CD4-positive, alpha-beta T cell treated with Interferon alpha-2 for 1 hour (primary cell): ENCODE measurements around the gene MAP4K4.
"Not testable (repeated sequence)": the region's sequence is repeated elsewhere in the genome, so short reads cannot be mapped to it uniquely, and the experiment has no call there.

ENCODE experiments used
- DNase-seq, 2 donors: peaks; one replicate each; pipeline ENCODE4 v3.0.0-alpha.2; 2020 to 2022

MAP4K4 gene

DNA sequence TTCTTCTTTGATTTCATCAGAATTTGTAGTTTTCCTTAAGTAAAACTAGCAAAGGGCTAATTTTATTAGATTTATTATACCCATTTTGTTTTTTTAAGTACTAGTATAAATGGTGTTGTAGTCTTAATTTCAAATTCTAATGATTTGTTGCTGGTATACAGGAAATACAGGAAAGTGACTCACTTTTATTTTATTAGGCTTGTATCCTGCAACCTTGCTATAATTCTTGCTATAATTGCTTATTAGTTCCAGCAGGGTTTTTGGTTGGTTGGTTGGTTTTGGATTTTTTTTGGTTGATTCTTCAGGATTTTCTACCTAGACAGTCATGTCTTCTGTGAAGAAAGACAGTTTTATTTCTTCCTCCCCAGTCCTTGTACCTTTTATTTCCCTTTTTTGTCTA, 183.6 kb downstream of the MAP4K4 start:
- DNase-seq, result no peak

DNA sequence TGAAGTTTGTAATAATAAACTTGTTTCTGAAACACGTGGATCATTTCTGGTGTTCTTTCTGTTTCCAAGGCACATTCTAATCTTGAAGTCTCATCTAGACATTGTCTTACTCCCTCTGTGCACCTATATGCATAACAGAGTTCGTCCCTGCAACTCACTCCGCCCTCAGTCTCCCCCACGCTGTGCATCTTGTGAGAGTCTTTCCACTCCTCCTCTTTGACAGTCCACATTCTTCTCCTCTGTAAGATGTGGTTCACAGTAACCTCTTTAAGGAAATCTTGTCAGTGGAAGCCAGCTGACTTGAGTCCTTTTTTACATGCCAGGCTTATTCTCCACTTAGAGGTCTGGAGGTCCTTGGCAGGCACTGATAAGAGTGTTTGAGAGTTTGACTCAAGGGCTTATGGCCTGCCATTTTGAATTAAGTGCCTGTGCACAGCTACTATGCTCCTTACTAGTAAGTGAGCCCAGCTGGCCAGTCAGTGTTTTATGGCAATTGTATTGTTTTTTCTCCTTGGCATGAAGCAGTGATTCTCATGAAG, 185.3 kb downstream of the MAP4K4 start:
- DNase-seq, result no peak

DNA sequence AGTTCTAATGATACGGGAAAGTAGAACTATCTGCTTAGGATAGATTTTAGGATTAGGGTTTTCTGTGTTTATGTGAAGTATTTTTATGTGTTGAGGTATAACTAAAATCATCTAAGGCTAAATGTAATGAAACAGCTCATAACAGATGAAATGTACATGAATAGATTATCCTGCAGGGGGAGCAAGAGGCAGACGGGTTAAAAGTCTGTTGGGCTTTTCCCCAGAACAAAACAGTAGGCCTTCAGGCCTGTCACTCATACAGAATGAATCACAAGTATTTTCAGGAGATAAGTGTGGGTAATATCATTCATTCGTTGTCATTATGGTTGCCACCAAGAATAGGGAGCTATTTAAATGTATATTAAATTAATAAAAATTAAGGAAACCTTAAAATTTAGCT, 186.4 kb downstream of the MAP4K4 start:
- DNase-seq, result peak; percentile 14 to 54

DNA sequence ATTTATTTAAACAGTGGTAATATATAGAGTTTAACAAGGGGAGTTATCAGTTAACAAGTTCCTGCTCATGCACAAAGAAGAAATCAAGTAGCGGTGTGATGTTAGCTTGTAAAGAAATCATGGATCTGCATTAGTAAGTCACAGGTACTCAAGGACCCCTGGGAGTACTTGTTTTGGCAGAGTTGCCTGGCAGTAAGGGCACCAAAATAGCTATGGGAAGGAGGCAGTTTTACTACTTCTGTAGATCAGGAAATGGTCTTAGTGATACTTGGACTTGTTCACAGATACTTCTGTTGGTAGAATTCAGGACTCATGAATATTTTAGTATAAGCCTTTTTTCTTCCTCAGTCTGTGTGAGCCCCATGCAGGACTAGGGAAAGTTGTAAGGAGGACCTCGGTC, 186.9 kb downstream of the MAP4K4 start:
- DNase-seq, result no peak

DNA sequence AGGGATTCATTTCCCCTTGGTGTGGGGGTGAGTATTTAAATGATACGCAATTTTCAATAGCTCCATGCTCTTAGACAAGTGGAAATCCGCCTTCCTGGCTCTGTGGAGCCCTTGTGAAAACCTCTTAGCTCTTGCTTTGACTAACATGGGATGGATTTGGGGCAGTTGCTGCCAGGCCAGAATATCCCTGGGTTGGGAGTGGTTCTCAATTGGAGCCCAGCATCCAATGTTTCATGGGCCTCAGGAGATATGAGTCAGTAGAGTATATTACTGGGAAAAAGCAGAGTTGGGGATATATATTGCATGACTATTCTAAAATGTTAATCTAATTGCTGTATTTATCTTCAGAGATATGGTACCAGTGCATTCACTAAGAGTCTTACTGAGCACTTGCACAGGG, 189.8 kb downstream of the MAP4K4 start:
- DNase-seq, result no peak

DNA sequence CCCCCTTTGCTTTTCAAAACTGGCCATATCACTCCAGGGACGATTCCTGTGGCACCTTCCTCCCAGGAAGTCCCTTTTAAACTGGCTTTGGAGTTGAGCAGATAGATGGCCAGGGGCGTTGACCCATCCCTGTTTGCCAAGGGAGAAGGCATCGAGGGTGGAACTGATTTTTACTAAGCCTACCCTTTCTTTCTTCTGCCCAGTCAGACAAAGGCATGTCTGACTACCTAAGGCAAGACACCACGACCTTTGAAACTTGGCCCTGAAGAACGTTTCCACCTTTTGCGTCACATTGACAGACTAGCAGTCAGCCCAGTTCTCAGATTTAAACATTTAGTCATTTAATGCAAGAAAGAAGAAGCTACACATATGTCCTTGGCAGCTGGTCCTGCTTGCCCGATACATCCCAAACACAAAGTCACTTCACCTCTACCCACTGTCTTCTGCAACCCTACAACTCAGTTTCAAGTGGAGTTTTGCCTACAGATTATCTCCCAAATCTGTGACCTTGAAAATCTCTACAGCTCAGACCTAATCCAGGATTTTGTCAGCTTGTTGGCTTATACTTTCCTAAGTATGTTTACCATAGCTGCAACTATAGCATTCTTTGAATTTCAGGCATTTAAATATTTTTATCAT, 192.1 kb downstream of the MAP4K4 start:
- no peak for DNase-seq

DNA sequence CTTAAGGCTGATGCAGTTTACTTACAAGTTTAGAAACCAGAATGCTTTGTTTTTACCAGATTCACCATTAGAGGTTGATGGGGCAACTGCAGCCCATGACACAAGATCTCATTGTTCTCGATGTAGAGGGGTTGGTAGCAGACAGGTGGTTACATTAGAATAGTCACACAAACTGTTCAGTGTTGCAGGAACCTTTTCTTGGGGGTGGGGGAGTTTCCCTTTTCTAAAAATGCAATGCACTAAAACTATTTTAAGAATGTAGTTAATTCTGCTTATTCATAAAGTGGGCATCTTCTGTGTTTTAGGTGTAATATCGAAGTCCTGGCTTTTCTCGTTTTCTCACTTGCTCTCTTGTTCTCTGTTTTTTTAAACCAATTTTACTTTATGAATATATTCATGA, 194.9 kb downstream of the MAP4K4 start:
- no peak for DNase-seq

DNA sequence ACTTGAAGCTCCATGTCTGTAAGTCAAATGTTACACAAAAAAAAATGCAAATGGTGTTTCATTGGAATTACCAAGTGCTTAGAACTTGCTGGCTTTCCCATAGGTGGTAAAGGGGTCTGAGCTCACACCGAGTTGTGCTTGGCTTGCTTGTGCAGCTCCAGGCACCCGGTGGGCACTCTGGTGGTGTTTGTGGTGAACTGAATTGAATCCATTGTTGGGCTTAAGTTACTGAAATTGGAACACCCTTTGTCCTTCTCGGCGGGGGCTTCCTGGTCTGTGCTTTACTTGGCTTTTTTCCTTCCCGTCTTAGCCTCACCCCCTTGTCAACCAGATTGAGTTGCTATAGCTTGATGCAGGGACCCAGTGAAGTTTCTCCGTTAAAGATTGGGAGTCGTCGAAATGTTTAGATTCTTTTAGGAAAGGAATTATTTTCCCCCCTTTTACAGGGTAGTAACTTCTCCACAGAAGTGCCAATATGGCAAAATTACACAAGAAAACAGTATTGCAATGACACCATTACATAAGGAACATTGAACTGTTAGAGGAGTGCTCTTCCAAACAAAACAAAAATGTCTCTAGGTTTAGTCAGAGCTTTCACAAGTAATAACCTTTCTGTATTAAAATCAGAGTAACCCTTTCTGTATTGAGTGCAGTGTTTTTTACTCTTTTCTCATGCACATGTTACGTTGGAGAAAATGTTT, 196.3 kb downstream of the MAP4K4 start:
- no peak for DNase-seq

DNA sequence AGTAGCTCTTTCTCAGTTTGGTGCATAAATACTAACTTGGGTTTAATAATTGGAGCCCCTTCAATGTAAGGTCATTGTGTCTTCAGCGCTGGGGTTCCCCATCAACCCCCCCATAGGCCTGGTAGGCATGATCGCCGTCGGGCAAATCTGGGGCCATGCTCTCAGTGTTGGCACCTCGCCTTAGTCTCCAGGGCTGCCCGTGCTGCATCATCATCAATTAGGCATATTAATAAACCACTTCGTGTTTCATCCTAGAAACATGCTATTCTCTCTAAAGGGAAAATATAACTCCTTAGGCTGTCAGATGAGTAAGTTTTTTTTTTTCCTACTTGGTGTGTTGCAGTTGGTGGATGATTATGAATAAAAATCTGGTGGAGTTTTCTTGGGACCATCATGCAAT, 197.5 kb downstream of the MAP4K4 start:
- DNase-seq, result no peak

DNA sequence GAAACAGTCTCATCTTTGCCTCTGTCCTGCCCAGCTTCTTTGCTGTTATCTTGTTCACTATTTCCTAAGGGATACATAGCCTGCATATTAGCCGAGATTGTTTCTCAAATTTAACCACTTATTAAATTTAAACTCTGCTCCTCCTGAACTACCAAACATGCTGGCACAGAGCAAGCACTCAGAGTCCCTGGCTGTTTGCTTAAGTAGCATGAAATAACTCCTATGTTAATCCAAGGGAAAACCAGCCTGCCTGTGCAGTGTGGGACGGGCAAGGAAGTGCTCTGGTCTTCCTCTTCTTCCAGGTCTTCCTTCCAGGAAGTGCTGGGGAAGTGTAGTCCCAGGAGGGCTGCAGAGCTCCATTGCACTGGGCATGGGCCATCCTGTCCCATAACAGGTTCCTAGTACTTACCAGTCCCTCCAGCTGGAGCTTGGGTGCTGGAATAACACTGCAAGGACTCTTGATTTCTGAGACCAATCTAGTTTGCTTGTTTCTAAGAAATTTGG, 198.4 kb downstream of the MAP4K4 start:
- no peak for DNase-seq

DNA sequence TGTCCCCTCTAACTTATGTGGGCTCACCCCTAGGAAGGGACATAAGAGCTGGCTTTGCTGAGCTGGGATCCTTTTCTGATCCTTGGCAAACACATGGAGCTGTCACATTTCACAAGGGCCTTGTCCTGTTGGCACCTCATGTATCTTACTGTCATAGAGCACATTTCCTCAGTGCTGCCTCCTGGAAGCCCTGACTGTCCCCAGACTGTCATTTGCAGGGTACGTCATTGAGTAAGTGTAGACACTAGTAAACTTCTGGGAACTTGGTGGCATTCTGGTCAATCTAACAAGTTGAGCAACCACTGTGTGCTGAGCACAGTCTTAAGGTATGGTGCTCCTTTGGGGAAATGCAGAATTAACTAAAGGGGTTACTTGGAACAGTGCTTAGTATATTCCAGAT, 199.8 kb downstream of the MAP4K4 start:
- DNase-seq, result no peak

DNA sequence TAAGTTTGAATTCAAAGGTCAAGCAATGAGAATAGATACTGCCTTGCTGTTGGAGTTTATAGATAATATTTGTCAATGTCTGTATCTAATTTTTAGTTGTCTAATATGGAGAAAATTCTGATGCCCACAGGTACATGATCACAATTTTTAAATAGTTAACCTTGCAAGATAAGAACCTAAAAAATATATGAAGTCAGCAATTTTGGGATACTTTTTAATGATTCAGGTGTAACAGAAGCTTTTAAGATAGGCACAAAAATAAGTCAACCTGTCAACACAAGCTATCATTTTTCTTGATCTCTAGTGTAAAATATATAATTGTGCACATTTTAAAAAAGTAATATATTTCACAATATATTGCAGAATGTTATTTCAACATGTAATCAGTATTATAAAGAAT, 201.8 kb downstream of the MAP4K4 start:
- DNase-seq, result no peak

DNA sequence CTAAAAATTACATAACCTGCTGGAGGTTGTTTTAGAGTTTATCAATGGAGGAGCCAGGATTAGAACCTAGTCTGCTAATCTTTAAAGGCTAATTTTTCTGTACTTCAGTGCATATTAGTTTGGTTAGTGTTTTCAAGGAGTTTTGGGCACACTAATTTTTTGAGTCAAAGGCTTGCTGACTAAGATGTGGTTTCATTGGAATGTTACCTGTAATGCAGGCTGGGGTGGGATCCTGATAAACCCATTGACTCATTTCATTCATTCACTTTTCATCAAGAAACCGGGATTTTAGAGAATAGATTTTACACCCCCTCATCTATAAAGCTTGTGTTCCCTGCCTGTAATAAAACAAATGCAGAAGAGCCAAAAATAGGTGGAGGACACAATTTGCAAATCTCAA, 202.4 kb downstream of the MAP4K4 start:
- no peak for DNase-seq

DNA sequence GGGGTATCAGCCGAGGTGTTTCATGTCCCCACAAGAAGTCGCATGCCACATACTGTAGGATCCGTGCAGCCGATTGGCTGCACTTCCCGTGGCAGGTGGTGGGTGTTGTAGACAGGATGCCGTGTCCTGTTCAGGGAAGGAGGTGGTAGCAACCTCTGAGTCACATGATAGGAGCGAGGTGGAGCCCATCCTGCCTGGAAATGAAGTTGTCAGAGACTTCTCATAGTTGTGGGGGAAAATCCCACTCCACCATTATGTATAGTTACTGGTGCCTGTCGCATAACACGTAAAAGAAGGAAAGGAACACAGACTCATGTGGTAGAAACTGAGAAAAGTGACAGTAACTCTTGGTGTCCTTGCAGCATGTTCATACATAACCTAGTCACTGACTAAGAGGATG, 202.9 kb downstream of the MAP4K4 start:
- DNase-seq, result no peak

DNA sequence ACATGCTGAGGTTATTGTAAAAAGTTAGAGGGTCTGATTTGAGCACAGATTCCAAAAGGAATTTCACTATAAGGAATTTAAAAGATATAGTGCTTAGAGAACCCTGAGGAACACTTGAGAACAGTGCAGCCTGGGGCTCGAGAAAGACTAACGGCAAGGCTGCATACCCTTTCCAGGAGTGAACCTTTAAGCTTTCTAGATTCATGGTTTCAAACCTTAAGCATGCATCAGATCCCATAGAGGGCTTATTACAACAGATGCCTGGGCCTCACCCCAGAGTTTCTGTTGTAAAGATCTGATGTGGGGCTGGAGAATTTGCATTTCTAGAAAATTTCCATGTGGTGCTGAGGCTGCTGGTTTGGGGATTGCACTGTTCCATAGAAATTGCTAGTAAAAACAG, 203.7 kb downstream of the MAP4K4 start:
- no peak for DNase-seq

DNA sequence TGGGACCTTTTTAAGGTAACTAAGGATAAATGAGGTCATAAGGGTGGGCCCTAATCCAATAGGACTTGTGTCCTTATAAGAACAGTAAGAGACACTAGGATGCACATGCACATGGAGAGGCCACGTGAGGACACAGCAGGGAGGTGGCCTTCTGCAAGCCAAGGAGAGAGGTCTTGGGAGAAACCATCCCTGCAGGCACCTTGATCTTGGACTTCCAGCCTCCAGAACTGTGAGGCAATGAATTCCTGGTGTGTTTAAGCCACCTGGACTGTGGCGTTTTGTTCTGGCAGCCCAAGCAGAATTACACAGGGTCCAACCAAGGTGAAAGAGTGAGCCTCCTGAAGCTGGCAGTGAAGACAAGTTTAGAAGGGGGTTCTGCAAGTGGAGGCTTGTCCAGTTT, 204.7 kb downstream of the MAP4K4 start:
- DNase-seq, result no peak

DNA sequence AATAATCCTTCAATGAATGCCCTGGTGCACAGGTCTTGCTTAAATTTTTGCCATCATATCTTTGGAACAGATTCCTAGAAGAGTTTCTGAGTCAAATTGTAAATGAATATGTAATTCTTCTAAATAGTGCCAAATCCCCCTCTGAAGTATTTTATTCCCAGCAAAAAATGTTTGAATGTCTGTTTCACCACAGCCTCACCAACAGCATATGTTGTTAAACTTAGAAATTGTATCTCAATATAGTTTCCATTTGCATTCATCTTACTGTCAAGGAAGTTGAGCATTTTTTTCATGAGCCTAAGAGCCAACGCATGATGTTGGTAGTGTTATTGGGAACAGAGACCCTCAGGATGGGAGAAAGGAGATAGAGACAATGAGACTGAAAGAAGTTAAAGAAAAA, 207.4 kb downstream of the MAP4K4 start:
- no peak for DNase-seq

DNA sequence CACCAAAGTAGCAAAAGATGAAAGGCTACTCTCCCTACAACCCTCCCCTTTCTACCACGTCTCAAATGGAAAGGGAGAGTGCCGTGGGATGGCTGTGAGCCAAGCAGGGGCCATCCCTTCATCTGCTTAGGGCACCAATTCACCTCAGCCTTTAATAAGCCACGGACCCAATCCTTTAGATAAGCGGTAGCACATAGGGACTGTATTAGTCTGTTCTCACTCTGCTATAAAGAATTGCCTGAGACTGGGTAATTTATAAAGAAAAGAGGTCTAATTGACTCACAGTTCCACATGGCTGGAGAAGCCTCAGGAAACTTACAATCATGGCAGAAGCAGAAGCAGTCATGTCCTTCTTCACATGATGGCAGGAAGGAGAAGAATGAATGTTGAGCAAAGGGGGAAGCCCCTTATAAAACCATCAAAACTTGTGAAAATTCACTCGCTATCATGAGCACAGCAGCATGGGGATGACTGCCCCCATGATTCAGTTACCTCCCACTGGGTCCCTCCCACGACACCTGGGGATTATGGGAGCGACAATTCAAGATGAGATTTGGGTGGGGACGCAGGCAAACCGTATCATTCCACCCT, 208.3 kb downstream of the MAP4K4 start:
- DNase-seq, result no peak

DNA sequence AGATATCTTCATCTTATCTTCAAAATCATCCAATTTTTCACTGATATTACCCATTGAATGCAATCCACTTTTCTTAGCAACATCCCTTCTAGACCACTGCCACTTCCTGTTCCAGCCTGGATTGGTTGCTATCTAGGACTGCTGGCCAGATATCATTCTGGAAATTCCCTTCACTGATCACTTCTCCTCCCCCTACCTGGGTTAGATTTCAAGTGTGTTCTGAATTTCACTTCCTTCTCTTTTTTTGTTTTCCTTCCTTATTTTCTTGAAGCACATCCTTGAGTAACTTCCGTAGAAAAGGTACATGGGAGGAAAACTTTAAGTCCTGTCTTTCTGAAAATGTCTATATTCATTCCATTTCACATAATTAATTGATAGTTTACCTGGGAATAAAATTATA, 212.3 kb downstream of the MAP4K4 start:
- DNase-seq, result no peak

DNA sequence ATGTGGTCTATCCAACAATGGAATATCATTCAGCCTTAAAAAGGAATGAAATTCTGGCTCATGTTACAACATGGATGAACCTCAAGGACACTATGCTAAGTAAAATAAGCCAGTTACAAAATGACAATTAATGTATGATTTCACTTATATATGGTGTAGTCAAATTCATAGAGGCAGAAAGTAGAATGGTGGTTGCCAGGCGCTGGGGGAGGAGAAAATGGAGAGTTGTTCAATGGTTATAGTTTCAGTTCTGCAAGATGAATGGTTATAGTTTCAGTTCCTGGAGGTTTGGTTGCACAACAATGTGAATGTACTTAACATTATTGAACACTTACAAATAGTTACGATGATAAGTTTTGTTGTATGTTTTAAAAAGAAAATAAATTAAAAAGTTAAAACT, 215.0 kb downstream of the MAP4K4 start:
- peak in 1 of 2 donors; percentile 25 for DNase-seq

DNA sequence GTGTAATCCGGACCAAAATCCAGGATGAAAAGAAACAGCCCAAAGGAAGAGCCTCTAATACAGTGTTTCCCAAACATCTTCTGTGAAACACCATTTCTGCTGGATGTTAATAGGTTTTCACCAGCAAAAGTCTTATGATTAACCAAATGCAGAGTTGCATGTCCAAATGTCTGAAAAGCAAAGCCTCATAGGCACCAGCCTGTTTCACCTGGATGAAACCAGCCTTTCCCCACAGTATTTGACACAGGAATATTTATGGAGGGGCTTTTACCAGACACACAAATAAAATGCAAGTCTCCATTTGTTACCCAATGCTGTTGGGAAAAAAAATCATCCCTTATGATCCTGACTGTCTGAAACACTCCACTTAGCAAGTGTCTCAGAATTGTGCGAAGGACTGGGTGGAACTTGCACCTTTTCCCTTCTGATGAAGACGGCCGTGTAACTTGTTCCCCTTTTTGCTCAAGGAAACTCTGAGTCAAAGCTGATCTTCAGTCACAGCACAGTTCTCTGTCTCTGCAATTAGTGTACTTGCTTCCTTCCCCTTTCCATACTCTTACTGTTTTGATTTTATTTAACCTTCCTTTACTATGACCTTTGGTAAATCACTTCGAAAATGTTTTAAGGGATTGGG, 223.9 kb downstream of the MAP4K4 start:
- DNase-seq, result peak; percentile 14 to 50

DNA sequence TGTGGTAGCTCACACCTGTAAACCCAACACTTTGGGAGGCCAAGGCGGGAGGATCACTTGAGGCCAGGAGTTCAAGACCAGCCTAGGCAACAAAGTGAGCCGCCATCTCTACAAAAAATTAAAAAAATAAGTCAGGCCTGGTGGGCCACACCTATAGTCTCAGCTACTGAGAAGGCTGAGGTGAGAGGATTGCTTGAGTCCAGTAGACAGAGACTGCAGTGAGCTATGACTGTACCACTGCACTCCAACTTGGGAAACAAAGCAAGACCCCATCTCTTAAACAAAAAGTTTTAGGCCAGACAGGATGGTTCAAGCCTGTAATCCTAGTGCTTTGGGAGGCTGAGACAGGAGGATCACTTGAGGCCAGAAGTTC, 224.4 kb downstream of the MAP4K4 start:
- DNase-seq, result no peak

DNA sequence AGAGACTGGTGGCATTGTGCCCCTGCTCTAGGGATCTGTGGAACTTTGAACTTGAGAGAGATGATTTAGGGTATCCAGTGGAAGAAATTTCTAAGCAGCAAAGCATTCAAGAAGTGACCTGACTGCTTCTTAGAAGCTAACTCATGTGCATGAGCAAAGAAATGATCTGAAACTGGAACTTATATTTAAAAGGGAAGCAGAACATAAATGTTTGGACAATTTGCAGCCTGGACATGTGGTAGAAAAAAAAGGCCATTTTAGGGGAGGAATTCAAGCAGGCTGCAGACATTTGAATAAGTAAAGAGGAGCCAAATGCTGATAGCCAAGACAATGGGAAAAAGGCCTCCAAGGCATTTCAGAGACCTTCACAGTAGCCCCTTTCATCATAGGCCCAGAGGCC, 226.8 kb downstream of the MAP4K4 start:
- not testable (repeated sequence) for DNase-seq

DNA sequence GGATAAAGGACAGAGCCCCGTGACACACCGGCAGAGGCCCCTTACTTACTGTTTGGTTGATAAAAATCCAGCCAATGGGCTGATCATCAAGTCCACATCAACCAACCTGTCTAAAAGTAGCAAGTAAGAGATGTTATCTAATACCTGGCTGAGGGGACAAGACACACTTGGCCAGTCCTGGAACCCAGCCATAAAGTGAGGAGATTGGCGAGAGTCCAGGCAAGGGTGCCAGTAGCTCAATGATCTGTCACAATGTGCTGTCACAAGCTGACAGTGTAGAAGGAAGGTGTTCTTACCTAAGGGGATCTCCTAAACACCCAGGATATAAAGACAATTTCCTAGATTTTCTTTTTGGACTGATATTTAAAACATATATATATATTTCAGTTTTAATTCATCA, 232.5 kb downstream of the MAP4K4 start:
- no peak for DNase-seq
